ENCODE data around the gene MRPS5.

DNA sequence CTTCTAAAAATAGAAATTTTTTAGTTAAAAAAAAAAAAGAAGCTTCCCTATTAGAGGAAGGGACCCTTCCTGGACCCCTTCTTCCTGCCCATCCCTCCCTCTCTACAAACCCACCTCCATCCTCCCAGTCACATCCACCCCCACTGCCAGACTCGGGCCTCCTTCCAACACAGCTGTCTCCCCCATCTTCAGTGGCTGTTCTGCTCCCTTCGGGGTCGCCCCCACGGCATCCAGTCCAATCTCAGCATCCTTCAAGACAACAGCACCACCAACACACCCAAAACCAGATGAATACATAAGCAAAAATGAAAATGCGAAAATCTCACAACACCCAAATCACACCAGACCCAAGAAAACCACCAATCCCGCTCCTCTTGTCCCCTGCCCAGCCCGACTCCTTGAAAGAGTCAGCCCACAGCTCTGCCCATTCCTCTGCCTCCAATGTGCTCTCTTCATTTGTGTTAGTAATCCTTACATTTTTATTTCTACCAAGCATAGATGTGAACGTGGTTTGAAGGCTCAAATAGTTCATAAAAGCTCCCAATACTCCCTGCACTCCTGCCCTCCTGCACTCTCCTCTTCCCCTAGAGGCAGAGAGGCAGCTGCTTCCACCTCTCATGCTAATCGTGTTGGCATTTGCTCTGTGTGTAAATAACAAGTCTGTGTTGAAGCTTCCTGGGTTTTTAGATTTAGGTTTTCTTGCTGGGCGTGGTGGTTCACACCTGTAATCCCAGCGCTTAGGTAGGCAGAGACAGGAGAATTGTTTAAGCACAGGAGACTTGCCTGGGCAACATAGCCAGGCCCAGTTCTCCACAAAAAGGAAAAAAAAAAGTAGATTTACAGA is 59.1 kb downstream of the MRPS5 start:
- TF ChIP-seq, protein P1, sequence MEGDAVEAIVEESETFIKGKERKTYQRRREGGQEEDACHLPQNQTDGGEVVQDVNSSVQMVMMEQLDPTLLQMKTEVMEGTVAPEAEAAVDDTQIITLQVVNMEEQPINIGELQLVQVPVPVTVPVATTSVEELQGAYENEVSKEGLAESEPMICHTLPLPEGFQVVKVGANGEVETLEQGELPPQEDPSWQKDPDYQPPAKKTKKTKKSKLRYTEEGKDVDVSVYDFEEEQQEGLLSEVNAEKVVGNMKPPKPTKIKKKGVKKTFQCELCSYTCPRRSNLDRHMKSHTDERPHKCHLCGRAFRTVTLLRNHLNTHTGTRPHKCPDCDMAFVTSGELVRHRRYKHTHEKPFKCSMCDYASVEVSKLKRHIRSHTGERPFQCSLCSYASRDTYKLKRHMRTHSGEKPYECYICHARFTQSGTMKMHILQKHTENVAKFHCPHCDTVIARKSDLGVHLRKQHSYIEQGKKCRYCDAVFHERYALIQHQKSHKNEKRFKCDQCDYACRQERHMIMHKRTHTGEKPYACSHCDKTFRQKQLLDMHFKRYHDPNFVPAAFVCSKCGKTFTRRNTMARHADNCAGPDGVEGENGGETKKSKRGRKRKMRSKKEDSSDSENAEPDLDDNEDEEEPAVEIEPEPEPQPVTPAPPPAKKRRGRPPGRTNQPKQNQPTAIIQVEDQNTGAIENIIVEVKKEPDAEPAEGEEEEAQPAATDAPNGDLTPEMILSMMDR (IDR thresholded peaks at IDR 0.05; ENCODE audit: insufficient read depth, low read length) = no peak
- TF ChIP-seq POLR2AphosphoS5 (IDR thresholded peaks at IDR 0.05; ENCODE audit: low read depth) = no peak

Data from HL-60 (cell line).